Parathyroid adenoma (tissue), 2 donors: ENCODE results near the gene GSTT2B.
"Not testable (repeated sequence)": the region's sequence is repeated elsewhere in the genome, so short reads cannot be mapped to it uniquely, and the experiment has no call there.

Source experiments
- H2AFZ ChIP-seq: fragments of 300-600 bp; sonication (generic); one replicate; pipeline ENCODE4 v1.7.0; 2017; ENCODE audit warnings: antibody characterized with exemption, mild to moderate bottlenecking
- H3K27ac ChIP-seq: fragments of 300-600 bp; sonication (generic); one replicate; pipeline ENCODE4 v1.7.0; 2017
- H3K27me3 ChIP-seq: fragments of 300-600 bp; sonication (generic); one replicate; pipeline ENCODE4 v1.7.0; 2017; ENCODE audit warnings: low read length; ENCODE audit not compliant: control insufficient read depth, insufficient read depth
- H3K36me3 ChIP-seq: fragments of 300-600 bp; sonication (generic); one replicate; pipeline ENCODE4 v1.7.0; 2017; ENCODE audit warnings: low read length; ENCODE audit not compliant: control insufficient read depth, insufficient read depth
- H3K4me1 ChIP-seq: fragments of 300-600 bp; sonication (generic); one replicate; pipeline ENCODE4 v1.7.0; 2017; ENCODE audit warnings: control low read depth
- H3K4me2 ChIP-seq: fragments of 300-600 bp; sonication (generic); one replicate; pipeline ENCODE4 v1.7.0; 2017; ENCODE audit warnings: low read length
- H3K4me3 ChIP-seq: fragments of 300-600 bp; sonication (generic); one replicate; pipeline ENCODE4 v1.7.0; 2017; ENCODE audit warnings: low read depth, low read length
- H3K79me2 ChIP-seq: fragments of 300-600 bp; sonication (generic); one replicate; pipeline ENCODE4 v1.7.0; 2017; ENCODE audit warnings: control low read depth
- H3K9ac ChIP-seq: fragments of 300-600 bp; sonication (generic); one replicate; pipeline ENCODE4 v1.7.0; 2017; ENCODE audit warnings: mild to moderate bottlenecking
- H3K9me3 ChIP-seq: fragments of 300-600 bp; sonication (generic); one replicate; pipeline ENCODE4 v1.7.0; 2017; ENCODE audit warnings: low read length; ENCODE audit not compliant: control insufficient read depth
- CTCF ChIP-seq: fragments of 300-600 bp; sonication (generic); IDR thresholded peaks from one replicate; pipeline ENCODE4 v1.7.0; 2017; ENCODE audit warnings: antibody characterized with exemption, mild to moderate bottlenecking
- donor health status: primary hyperparathyroidism.

Gene GSTT2B

GRCh38 chr22:23910496-23911190 is 50.4 kb downstream of the GSTT2B start:
- Histone ChIP-seq H3K27me3 (no peaks in the 10 kb centered on the region), H3K4me1 (peaks cover 9% of the 10 kb centered on the region), H3K9me3 (no peaks in the 10 kb centered on the region), H2AFZ (no peak overlapping the region), H3K79me2 (no peaks in the 10 kb centered on the region), H3K27ac (no peak overlapping the region), H3K36me3 (no peaks in the 10 kb centered on the region), H3K9ac (no peak overlapping the region), H3K4me2 (no peak overlapping the region), H3K4me3 (no peak overlapping the region)
- no peak for TF ChIP-seq CTCF

- H3K4me2 ChIP-seq: peak overlapping the region; percentile 20
- H3K9ac ChIP-seq: no peak overlapping the region
- H3K27ac ChIP-seq: peak overlapping the region; percentile 36
- no peaks in the 10 kb centered on the region for H3K9me3 ChIP-seq
- no peak overlapping the region for H3K4me3 ChIP-seq
- peaks cover 9% of the 10 kb centered on the region for H3K4me1 ChIP-seq
- no peaks in the 10 kb centered on the region for H3K36me3 ChIP-seq
- peak overlapping the region; percentile 79 for H2AFZ ChIP-seq
- H3K27me3 ChIP-seq: no peaks in the 10 kb centered on the region
- no peak for TF ChIP-seq CTCF
- no peaks in the 10 kb centered on the region for H3K79me2 ChIP-seq
These were observed 51.6 kb downstream of the GSTT2B start for GRCh38 chr22:23909296-23909898.

- no peak overlapping the region for H3K27ac ChIP-seq
- no peaks in the 10 kb centered on the region for H3K79me2 ChIP-seq
- peak overlapping the region; percentile 79 for H2AFZ ChIP-seq
- H3K4me3 ChIP-seq: no peak overlapping the region
- no peak overlapping the region for H3K9ac ChIP-seq
- H3K27me3 ChIP-seq: no peaks in the 10 kb centered on the region
- no peak overlapping the region for H3K4me2 ChIP-seq
- no peak for TF ChIP-seq CTCF
- H3K9me3 ChIP-seq: no peaks in the 10 kb centered on the region
- no peaks in the 10 kb centered on the region for H3K36me3 ChIP-seq
- H3K4me1 ChIP-seq: peaks cover 9% of the 10 kb centered on the region
These were observed 52.3 kb downstream of the GSTT2B start for GRCh38 chr22:23908587-23909205.

GRCh38 chr22:23907423-23907822 is 53.6 kb downstream of the GSTT2B start:
- H3K9me3 ChIP-seq, H3K4me2 ChIP-seq, H3K36me3 ChIP-seq, H3K79me2 ChIP-seq, H2AFZ ChIP-seq, H3K27ac ChIP-seq, H3K4me3 ChIP-seq, H3K27me3 ChIP-seq, H3K9ac ChIP-seq, H3K4me1 ChIP-seq: not testable (repeated sequence)
